HG02981 (cell line): ENCODE data around the gene NPY1R.

Experiments used
- ATAC-seq: cut with Tn5 transposase; IDR thresholded peaks from one replicate; pipeline ENCODE4 v1.9.1; 2021; ENCODE audit warnings: mild to moderate bottlenecking, moderate library complexity; ENCODE audit not compliant: unreplicated experiment

The NPY1R gene

DNA sequence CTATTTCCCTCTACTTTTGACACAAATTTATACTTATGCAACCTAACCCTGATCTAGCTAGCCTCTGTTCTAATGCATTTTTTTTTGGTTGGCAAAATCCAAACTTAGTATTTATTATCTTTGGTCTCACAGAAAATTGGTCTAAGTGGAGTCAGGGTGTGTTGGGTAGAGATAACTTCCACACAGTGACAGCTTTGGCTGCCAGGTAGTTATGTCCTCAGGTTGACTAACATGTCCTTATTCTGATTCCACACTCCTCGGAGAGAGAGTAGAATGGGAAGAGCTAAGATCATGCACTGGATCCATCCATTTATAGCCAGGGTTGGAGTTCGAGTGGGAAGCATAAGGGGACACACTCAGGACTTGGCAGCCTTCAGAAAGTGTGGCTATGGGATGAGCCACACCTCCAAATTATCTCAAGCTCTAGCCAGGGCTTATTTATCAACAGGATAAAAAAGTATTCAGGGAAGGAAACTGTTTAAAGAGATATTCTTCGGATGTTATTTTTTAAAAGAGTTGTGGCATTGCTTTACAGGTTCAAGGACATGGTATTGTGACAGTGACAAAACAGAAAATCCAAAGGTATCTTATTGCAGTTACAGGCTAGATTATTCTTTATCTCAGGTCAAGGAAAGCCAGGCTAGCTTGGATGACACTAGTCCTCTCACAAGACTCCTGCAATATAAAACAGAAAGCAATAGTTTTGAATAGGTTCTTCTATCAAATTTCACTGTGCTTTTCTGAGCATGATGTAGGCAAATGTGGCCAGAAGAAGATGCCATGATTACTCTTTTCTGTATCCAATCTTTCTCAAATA lies 51.5 kb downstream of the NPY1R start:
- ATAC-seq = no peak

GRCh38 chr4:163279713-163280112 lies 52.7 kb downstream of the NPY1R start:
- no peak for ATAC-seq

- ATAC-seq = no peak
Measured at GRCh38 chr4:163274861-163275260, 57.5 kb downstream of the NPY1R start.
